ENCODE results near the gene MARK3.

GRCh38 chr14:103392106-103392505 lies 6.9 kb downstream of the MARK3 start:
- TF ChIP-seq POLR2AphosphoS5 (IDR thresholded peaks at IDR 0.05; ENCODE audit: low read depth, low read length): no peak
- no peak for TF ChIP-seq CTCF (IDR thresholded peaks at IDR 0.05 in 2 of 3, conservative IDR thresholded peaks at IDR 0.05 in 1 of 3; ENCODE audit: borderline replicate concordance in 1 of 3, insufficient read depth in 1 of 3, low read depth in 2 of 3, low read length in 2 of 3)
- no peak for TF ChIP-seq POLR2A (IDR thresholded peaks at IDR 0.05; ENCODE audit: borderline replicate concordance, extremely low read depth, insufficient read depth, insufficient read length)
- no peak for TF ChIP-seq FOSL1 (IDR thresholded peaks at IDR 0.05; ENCODE audit: low read depth)
- no peak for TF ChIP-seq ZBTB33 (IDR thresholded peaks at IDR 0.05; ENCODE audit: extremely low read depth, insufficient replicate concordance, low read length)
- TF ChIP-seq EZH2 (IDR thresholded peaks at IDR 0.05): no peak
- no peak for TF ChIP-seq MAX (IDR thresholded peaks at IDR 0.05)
- no peak for TF ChIP-seq ZFX (IDR thresholded peaks at IDR 0.05)
- no peak for TF ChIP-seq CEBPB (IDR thresholded peaks at IDR 0.05; ENCODE audit: low read depth)
- TF ChIP-seq RAD21 (IDR thresholded peaks at IDR 0.05; ENCODE audit: low read depth): no peak
- TF ChIP-seq REST (IDR thresholded peaks at IDR 0.05; ENCODE audit: low read depth): no peak
- TF ChIP-seq TCF7L2 (IDR thresholded peaks at IDR 0.05; ENCODE audit: borderline replicate concordance, extremely low read depth, insufficient read depth, insufficient read length): no peak
